Stimulated activated CD8-positive, alpha-beta memory T cell treated with anti-CD3 and anti-CD28 coated beads, Interleukin-12 subunit alpha, Interleukin-12 subunit beta, amount 100 ng/mL, for 1 hour (primary cell): ENCODE data around the gene GPLD1.

Source experiments
- DNase-seq: peaks from one replicate; pipeline ENCODE4 v3.0.0-alpha.2; 2020; ENCODE audit warnings: low read depth

Gene GPLD1

GRCh38 chr6:24455061-24455460 is 34.3 kb downstream of the GPLD1 start:
- DNase-seq = no peak

GRCh38 chr6:24454452-24454851 is 34.9 kb downstream of the GPLD1 start:
- DNase-seq = no peak

GRCh38 chr6:24453921-24454320 is 35.5 kb downstream of the GPLD1 start:
- no peak for DNase-seq

- DNase-seq = no peak
Observed at GRCh38 chr6:24451581-24452388, 37.6 kb downstream of the GPLD1 start.

GRCh38 chr6:24448828-24449525 is 40.4 kb downstream of the GPLD1 start:
- no peak for DNase-seq

- no peak for DNase-seq
Observed at GRCh38 chr6:24448396-24448795, 41.0 kb downstream of the GPLD1 start.

GRCh38 chr6:24446670-24447069 is 42.7 kb downstream of the GPLD1 start:
- no peak for DNase-seq

- no peak for DNase-seq
Observed at GRCh38 chr6:24445704-24446103, 43.7 kb downstream of the GPLD1 start.

GRCh38 chr6:24444588-24444987 is 44.8 kb downstream of the GPLD1 start:
- no peak for DNase-seq

- DNase-seq = no peak
Observed at GRCh38 chr6:24441599-24441904, 47.8 kb downstream of the GPLD1 start.

- no peak for DNase-seq
Observed at GRCh38 chr6:24440897-24441598, 48.3 kb downstream of the GPLD1 start.

GRCh38 chr6:24439858-24440539 is 49.4 kb downstream of the GPLD1 start:
- no peak for DNase-seq

- DNase-seq = no peak
Observed at GRCh38 chr6:24436979-24437378, 52.4 kb downstream of the GPLD1 start.

GRCh38 chr6:24432611-24433010 is 56.8 kb downstream of the GPLD1 start:
- DNase-seq = no peak

GRCh38 chr6:24431045-24431451 is 58.3 kb downstream of the GPLD1 start:
- DNase-seq = no peak

GRCh38 chr6:24430086-24430485 is 59.3 kb downstream of the GPLD1 start:
- DNase-seq = no peak

GRCh38 chr6:24429146-24429545 is 60.2 kb downstream of the GPLD1 start:
- no peak for DNase-seq

- DNase-seq = no peak
Observed at GRCh38 chr6:24428615-24429014, 60.8 kb downstream of the GPLD1 start.

GRCh38 chr6:24426729-24427446 is 62.5 kb downstream of the GPLD1 start:
- no peak for DNase-seq

- no peak for DNase-seq
Observed at GRCh38 chr6:24425091-24425490, 64.3 kb downstream of the GPLD1 start.

- DNase-seq = no peak
Observed at GRCh38 chr6:24419526-24419925, 69.9 kb downstream of the GPLD1 start.

- DNase-seq = no peak
Observed at GRCh38 chr6:24415753-24416152, 73.6 kb downstream of the GPLD1 start.
